Esophagus squamous epithelium (tissue), 5 donors: ENCODE results near the gene ZNF174. TPM values are rescaled to one million over a fixed set of nuclear protein-coding genes. Genes with fewer than 3 reads are reported as not detected.

Experiments used
- DNase-seq: peaks from one replicate; lab custom pipeline; 2025; lab: John Stamatoyannopoulos, UW
- H3K27ac ChIP-seq, 4 donors: fragments of 200-600 bp; sonication (generic); one replicate each; pipeline ENCODE4 v1.5.1; 2016 to 2019; ENCODE audit warnings: mild to moderate bottlenecking in 1 of 4
- H3K27me3 ChIP-seq, 4 donors: fragments of 200-600 bp; sonication (generic); 1 replicate in 3 of 4; 2 replicates in 1 of 4; pipeline versions ENCODE4 v1.5.1 to v1.6.0; 2017 to 2021; ENCODE audit warnings: antibody characterized with exemption in 1 of 4
- H3K36me3 ChIP-seq, 3 donors: fragments of 200-600 bp; sonication (generic); one replicate each; pipeline ENCODE4 v1.5.1; 2016 to 2019
- H3K4me1 ChIP-seq, 3 donors: fragments of 200-600 bp; sonication (generic); one replicate each; pipeline ENCODE4 v1.5.1; 2017 to 2019
- H3K4me3 ChIP-seq, 4 donors: fragments of 200-600 bp; sonication (generic); 1 replicate in 3 of 4; 2 replicates in 1 of 4; pipeline ENCODE4 v1.5.1; 2016 to 2019; ENCODE audit warnings: mild to moderate bottlenecking in 2 of 4, moderate library complexity in 1 of 4
- H3K9me3 ChIP-seq, 3 donors: fragments of 200-600 bp; sonication (generic); one replicate each; pipeline ENCODE4 v1.5.1; 2016 to 2019
- POLR2A ChIP-seq, 4 donors: fragments of 450-650 bp; IDR thresholded peaks; one replicate each; pipeline ENCODE4 v1.6.1; 2017; ENCODE audit warnings: antibody characterized with exemption in 4 of 4, mild to moderate bottlenecking in 4 of 4, moderate library complexity in 3 of 4
- WGBS, 2 donors: methylation state at CpG; one replicate each; pipeline ENCODE4 v1.1.5; 2018; 5-methylcytosine and 5-hydroxymethylcytosine counted together
- intact Hi-C: fragments of 100-400 bp; cut with DNase I; formaldehyde crosslinking; loops from one replicate; pipeline ENCODE4 v1.15.0; 2022
- total RNA-seq, 4 donors: library from RNA; depleted of rRNA; stranded (reverse); fragments of >200 nt; gene quantifications; one replicate each; pipeline ENCODE4 v1.1.0, GENCODE V29; 2016
- TF ChIP-seq, protein P1 (sequence below), 6 experiments: fragments of 450-650 bp in 4 of 6; fragments of 200-600 bp in 2 of 6; sonication (generic) in 2 of 6; IDR thresholded peaks; one replicate each; pipeline ENCODE4 v1.5.1; 2016 to 2019; ENCODE audit warnings: antibody characterized with exemption in 6 of 6, mild to moderate bottlenecking in 4 of 6, moderate library complexity in 4 of 6
- donor health status: DM: yes; HTN: yes; CAD: no.

The ZNF174 gene
- 10 to 100 TPM in 1 of 4 donors, 1 to 10 TPM in 3; 5.8 to 13.0 (median 9.3) TPM for total RNA-seq

DNA sequence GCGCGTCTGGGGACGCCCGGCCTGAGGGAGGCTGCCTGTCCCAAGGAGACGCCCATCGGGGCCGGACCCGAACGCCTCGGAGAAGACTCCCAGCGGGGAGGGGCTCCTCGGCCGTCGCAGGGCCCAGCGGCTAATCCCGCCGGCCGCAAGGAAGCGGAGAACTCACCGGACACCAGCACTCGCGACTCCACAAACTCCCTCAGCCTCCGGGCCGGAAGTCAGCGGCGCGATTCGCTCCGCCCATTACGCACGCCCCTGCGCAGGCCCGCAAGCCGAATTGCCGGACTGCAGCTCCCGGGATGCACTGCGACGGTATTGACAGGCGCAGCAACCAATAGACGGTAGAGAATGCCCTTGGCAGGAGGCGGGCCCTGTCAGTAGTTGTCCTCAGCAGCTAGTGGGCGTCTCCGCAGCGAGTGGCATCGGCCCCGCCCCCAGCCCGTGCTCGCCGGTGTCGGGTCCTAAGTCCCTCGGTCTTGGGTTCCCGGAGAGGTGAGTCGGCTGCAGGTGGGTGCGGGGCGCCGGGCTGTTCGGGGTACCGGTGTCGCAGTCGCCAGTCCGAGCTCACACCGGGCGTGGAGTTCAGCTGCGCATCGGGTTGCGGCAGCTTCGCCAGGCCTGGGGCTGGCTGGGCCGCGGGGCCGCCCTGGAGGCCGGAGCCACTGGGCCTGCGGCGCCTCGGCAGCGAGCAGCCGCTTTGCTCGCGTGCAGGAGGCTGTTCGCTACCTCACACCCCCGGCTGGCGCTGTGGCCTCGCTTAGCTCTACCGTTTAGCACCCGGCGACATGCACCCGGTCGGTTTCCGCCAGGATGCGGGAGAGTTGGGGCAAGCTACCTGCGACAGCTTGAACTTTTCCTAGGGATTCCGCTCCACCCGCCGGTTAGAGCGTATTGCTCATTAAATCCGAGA is at the start of gene ZNF174, which contains the start of gene ZSCAN32:
TSS of gene ZNF174 (plus strand) at position 437 of the 910 bp plus-strand sequence. CDS start 790 bp downstream, outside the sequence.
TSS of gene ZSCAN32 (minus strand) at position 226 of the 910 bp plus-strand sequence. CDS start 3,447 bp downstream, outside the sequence.
- Histone ChIP-seq H3K4me3 (peak within 1 kb of the TSS; percentile 82 to 95 (median 86)), H3K4me1 (peaks cover 5 to 36% (median 12%) of the 10 kb centered on the region in 3 donors), H3K36me3 (peaks cover 14 to 59% (median 28%) of the 10 kb centered on the region in 3 donors), H3K27me3 (no peaks in the 10 kb centered on the region), H3K9me3 (peaks cover 0 to 57% (median 39%) of the 10 kb centered on the region in 3 donors), H3K27ac (peak within 1 kb of the TSS; percentile 85 to 93 (median 90))
- TF ChIP-seq POLR2A (IDR thresholded peaks at IDR 0.05) = peak in 3 of 4 donors; percentile 56 to 75 (median 64)
- TF ChIP-seq, protein P1, sequence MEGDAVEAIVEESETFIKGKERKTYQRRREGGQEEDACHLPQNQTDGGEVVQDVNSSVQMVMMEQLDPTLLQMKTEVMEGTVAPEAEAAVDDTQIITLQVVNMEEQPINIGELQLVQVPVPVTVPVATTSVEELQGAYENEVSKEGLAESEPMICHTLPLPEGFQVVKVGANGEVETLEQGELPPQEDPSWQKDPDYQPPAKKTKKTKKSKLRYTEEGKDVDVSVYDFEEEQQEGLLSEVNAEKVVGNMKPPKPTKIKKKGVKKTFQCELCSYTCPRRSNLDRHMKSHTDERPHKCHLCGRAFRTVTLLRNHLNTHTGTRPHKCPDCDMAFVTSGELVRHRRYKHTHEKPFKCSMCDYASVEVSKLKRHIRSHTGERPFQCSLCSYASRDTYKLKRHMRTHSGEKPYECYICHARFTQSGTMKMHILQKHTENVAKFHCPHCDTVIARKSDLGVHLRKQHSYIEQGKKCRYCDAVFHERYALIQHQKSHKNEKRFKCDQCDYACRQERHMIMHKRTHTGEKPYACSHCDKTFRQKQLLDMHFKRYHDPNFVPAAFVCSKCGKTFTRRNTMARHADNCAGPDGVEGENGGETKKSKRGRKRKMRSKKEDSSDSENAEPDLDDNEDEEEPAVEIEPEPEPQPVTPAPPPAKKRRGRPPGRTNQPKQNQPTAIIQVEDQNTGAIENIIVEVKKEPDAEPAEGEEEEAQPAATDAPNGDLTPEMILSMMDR (IDR thresholded peaks at IDR 0.05) = peak in 2 of 6 experiments; percentile 22 to 45
- 0% methylated on average over 2 to 13 of the region's 95 CpGs for WGBS, 2 donors
- DNase-seq = peak; percentile 92
- intact Hi-C loops = no loop called here

DNA sequence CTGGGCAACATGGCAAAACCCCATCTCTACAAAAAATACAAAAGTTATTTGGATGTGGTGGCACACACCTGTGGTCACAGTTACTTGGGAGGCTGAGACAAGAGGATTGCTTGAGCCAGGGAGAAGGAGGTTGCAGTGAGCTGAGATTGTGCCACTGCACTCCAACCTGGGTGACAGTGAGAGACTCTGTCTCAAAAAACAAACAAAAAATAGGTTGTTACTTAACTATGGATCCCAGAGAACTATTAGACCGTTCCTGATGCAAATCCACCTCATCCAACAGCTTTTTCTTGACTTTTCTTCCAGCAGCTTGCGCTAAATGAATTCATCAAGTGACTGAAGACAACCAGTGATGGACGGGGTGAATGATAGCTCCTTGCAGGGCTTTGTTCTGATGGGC is 45.4 kb upstream of the ZNF174 start, which contains the start of gene OR2C1:
TSS of gene OR2C1 (plus strand) at position 301 of the 400 bp plus-strand sequence. CDS start at position 353, 52 bp downstream.
- TF ChIP-seq, protein P1 (IDR thresholded peaks at IDR 0.05) = no peak
- TF ChIP-seq POLR2A (IDR thresholded peaks at IDR 0.05) = no peak
- intact Hi-C loops = no loop called here
- 64 to 69% methylated on average over 3 of the region's 3 CpGs for WGBS, 2 donors
- no peak within 1 kb of the TSS for H3K4me3 ChIP-seq
- no peak within 1 kb of the TSS for H3K27ac ChIP-seq
- DNase-seq = no peak
- no peaks in the 10 kb centered on the region for H3K27me3 ChIP-seq
- H3K36me3 ChIP-seq = no peaks in the 10 kb centered on the region
- no peaks in the 10 kb centered on the region for H3K4me1 ChIP-seq
- no peaks in the 10 kb centered on the region for H3K9me3 ChIP-seq

DNA sequence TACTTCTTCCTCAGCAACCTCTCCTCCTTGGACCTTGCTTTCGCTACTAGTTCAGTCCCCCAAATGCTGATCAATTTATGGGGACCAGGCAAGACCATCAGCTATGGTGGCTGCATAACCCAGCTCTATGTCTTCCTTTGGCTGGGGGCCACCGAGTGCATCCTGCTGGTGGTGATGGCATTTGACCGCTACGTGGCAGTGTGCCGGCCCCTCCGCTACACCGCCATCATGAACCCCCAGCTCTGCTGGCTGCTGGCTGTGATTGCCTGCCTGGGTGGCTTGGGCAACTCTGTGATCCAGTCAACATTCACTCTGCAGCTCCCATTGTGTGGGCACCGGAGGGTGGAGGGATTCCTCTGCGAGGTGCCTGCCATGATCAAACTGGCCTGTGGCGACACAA is 44.9 kb upstream of the ZNF174 start:
- H3K9me3 ChIP-seq = no peaks in the 10 kb centered on the region
- H3K27me3 ChIP-seq = peaks cover 0 to 2% (median 0%) of the 10 kb centered on the region in 4 donors
- no peak for DNase-seq
- H3K27ac ChIP-seq = no peak overlapping the region
- H3K4me3 ChIP-seq = no peak overlapping the region
- H3K4me1 ChIP-seq = no peaks in the 10 kb centered on the region
- intact Hi-C loops = no loop called here
- no peak for TF ChIP-seq POLR2A (IDR thresholded peaks at IDR 0.05)
- TF ChIP-seq, protein P1 (IDR thresholded peaks at IDR 0.05) = no peak
- WGBS, 2 donors = 92 to 93% methylated on average over 2 to 7 of the region's 10 CpGs
- H3K36me3 ChIP-seq = no peaks in the 10 kb centered on the region

DNA sequence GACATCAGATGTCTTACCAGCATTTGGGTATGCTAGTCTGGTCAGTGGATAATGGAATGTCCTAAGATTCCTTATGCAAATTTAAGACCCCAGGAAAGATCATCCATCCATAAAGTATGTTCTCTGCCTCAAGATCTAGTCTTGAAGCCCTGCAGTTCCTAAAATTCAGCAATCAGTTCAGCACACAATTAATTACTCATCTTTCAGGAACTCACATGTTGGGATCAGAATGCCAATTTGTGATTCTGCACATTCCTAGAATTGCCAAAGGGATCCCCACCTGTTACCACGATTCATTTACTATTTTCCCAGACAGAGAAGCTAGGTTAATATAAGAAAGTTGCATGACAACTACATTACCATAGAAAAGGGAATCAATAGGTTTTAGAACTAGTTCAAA is 42.1 kb upstream of the ZNF174 start:
- WGBS, 2 donors = 23 to 47% methylated on average over 1 of the region's 1 CpG
- H3K4me3 ChIP-seq = no peak overlapping the region
- intact Hi-C loops = no loop called here
- peaks cover 0 to 5% (median 2%) of the 10 kb centered on the region in 3 donors for H3K9me3 ChIP-seq
- no peak overlapping the region for H3K27ac ChIP-seq
- H3K27me3 ChIP-seq = peaks cover 0 to 19% (median 0%) of the 10 kb centered on the region in 4 donors
- no peaks in the 10 kb centered on the region for H3K36me3 ChIP-seq
- TF ChIP-seq, protein P1 (IDR thresholded peaks at IDR 0.05) = no peak
- no peak for TF ChIP-seq POLR2A (IDR thresholded peaks at IDR 0.05)
- no peaks in the 10 kb centered on the region for H3K4me1 ChIP-seq
- no peak for DNase-seq

DNA sequence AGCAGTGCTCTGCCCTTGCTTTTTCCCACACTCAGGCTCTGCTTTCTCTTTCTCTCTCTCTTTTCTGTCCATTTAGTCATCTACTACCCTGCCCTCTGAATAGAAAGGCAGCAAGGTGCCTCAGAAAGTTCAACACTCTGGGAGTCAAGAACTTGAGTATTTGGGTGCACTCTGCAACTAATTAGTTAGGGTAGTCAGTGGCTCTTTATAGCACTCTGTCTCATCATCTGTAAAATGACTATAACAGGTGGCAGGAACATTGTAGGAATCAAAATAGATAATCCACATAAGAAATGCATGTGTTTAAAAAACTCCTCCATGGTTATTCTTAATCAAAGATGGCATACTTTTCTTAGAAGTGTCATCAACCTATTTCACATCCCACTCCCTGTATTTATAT is 38.1 kb upstream of the ZNF174 start:
- Histone ChIP-seq H3K27ac (no peak overlapping the region), H3K9me3 (peaks cover 0 to 26% (median 14%) of the 10 kb centered on the region in 3 donors), H3K27me3 (peaks cover 0 to 19% (median 0%) of the 10 kb centered on the region in 4 donors), H3K36me3 (no peaks in the 10 kb centered on the region), H3K4me3 (no peak overlapping the region), H3K4me1 (peaks cover 0 to 8% (median 0%) of the 10 kb centered on the region in 3 donors)
- no peak for TF ChIP-seq POLR2A (IDR thresholded peaks at IDR 0.05)
- TF ChIP-seq, protein P1 (IDR thresholded peaks at IDR 0.05) = no peak
- intact Hi-C loops = no loop called here
- no peak for DNase-seq
